DMS53 (cell line): ENCODE results near the gene ZMYND8.
A peak's percentile ranks its signal among the peaks of the same experiment; 100 is the strongest.

Source experiments
- DNase-seq: peaks from one replicate; lab custom pipeline; 2025; lab: John Stamatoyannopoulos, UW

Gene ZMYND8

DNA sequence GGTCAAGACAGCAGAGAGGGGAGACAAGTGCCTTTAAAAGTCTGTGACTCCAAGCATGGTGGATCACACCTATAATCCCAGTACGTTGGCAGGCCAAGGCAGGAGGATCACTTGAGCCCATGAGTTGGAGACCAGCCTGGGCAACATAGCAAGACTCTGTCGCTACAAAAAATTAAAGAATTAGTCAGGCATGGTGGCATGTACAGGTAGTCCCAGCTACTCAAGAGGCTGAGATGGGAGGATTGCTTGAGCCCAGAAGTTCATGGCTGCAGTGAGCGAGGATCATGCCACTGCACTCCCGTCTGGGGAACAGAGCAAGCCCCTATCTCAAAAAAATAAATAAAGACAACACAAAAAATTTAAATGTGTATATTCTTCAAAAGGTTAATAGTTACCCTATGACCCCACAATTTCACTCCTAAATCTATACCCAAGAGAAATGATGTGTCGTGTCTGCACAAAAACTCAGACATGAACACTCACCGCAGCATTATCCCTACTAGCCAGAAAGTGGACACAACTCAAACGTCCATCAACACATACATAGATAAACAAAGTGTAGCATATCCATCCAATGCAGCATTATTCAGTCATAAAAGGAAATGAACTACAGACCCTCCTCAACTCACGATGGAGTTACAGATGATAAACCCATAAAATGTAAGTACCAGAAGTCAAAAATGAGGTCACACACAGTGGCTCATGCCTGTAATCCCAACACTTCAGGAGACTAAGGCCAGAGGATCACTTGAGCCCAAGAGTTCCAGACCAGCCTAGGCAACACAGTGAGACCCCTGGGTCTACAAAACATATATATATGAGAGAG is 23.9 kb downstream of the ZMYND8 start:
- no peak for DNase-seq

DNA sequence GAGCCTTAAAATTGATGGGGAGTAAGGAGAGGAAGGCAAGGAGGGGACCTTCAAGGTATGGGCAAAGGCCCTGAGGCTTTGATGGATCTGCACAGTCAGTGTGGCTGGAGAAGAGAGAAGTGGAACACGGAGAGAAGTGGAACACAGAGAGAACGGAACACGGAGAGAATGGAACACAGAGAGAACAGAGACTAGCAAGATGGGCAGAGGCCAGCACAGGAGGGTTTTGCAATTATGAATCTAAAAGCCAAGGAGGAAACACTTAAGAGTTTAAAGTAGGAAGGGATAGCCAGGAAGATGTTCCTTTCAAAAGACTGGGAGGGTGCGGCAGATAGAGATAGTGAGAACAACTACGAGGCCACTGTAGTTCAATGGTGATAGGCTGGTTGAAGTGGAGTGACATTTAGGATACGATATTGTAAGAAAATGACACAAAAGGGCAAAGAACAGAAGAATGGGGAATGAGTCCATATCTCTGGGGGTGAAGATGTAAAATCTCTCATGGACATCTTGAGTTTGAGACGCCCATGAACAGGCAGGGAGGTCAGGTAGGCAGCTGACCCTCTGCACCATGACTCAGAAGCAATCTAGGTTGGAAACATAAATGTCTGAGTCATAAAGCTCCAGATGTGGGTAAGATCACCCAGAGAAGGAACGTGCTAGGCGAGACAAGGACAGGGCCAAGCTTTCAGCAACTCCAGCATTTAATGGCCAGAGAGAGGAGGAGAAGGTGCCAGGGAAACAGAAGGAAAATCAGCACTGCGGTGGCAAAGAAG is 25.4 kb downstream of the ZMYND8 start:
- peak; percentile 42 for DNase-seq

DNA sequence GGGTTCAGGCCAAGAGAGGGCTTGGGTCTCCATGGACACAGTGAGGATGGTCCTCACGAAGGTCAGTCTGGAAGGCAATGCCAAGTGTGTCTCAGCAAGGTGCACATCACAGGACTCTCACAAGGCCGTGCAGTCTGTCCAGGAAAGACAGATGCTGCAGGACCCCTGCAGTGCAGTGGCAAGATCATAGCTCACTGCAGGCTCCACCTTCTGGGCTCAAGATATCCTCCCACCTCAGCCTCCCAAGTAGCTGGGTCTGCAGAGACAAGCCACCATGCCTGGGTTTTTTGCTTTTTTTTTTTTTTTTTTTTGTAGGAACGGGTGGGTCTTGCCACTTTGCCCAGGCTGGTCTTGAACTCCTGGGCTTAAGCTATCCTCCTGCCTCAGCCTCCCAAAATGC is 26.4 kb downstream of the ZMYND8 start:
- DNase-seq: no peak

DNA sequence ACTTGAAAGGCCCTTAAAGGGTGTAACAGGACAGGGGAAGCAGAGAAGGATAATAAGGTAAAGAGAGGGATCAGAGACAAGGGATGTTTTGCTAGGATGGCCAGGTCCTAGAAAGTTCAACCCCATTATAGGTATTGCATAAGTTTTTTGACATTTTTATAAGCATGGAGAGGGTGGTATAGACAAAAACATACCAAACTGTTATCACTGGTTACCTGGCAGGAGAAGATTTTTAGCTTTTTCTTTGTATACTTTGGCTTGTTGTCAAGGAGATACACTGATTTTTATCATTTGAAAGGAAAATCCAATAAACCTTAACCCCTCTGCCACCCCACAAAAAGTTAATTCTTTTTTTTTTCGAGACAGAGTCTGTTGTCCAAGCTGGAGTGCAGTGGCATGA is 28.4 kb downstream of the ZMYND8 start:
- no peak for DNase-seq

DNA sequence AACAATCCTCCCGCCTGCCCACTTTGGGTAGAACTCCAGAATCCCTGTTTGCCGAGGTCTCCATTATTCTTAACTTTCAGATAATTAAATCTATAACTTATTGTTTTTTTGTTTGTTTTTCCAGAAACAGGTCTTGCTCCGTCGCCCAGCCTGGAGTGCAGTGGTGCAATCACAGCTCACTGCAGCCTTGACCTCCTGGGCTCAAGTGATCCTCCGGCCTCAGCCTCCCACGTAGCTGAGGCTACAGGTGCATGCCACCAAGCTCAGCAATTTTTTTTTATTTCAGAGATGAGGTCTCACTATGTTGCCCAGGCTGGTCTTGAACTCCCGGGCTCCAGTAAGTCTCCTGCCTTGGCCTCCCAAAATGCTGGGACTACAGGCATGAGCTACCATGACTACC is 28.8 kb downstream of the ZMYND8 start:
- DNase-seq: no peak

DNA sequence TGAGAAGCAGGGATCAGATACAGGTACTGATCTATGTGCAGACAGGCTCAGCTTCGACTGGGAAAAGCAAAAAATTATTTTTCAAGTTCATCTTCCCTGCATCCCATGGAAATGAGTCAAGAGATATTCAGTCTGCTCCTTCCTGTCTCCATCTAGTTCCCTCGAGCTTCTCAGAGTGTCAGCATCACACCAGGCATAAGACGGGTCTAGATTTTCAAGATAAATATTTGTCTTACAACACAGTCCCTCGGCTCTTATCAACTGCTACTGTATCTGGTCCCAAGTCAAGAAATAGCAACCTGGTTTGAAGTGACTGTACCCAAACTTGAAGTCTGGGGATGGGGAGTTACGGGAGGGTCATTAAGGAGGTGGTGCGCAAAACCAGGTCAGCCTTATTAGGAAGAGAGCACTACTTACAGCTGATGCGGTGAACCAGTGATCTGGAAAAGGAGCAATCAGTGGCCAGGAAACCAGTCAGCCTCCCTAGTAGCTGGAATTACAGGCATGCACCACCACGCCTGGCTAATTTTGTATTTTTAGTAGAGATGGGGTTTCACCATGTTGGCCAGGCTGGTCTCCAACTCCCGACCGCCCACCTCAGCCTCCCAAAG is 29.7 kb downstream of the ZMYND8 start:
- DNase-seq: peak; percentile 21

DNA sequence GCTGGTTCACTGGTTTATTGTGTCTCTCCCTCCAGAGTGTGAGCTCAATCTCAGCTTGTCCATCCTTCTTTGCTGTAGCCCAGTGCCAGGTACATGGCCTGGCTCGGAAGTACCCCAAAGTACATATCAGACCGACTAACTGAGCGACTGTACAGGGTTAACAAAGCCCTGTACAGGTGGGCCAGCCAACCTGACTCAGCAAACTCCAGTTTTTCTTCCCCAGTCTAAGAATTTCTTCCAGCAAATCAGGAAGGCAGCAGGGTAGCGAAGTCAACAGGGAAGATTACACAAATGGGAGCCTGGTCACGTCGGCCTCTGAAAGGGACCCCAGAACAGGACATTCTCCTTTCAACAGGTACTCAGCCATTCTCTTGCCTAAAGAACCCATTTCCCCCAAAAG is 31.3 kb downstream of the ZMYND8 start:
- DNase-seq: no peak

DNA sequence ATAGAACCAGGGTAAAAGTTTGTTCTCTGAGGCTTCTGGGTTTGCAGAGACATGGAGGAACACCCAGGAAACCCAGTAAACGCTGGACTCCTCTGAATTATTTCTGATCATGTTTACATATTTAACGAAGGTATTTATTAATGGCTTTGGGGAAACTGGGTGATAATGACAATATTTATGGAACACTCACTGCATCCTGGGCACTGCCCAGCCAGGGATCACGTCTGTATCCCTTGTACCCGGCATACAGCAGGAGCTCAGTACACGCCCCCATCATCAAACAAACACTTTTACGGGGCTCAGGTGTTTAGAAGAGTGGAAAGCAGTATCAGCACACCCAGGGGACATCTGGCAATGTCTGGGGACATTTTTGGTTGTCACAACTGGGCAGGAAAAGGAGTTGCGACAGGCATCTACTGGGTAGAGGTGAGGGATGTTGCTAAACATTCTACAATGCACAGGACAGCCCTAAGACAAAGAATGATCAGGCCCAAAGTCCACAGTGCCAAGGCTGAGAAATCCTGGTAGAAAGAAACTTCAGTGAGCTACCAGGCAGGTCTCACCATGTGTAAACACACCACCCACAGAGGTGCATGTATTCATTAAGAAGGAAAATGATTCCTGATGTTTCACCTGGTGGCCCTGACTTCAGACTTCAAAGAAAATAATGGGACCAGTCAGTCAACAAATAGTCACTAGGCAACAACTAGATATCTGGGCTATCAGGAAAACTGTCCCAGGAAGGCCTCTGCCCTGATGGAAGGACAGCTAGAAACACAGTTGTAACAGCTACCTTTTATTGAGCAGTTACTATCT is 35.3 kb downstream of the ZMYND8 start:
- peak; percentile 97 for DNase-seq

DNA sequence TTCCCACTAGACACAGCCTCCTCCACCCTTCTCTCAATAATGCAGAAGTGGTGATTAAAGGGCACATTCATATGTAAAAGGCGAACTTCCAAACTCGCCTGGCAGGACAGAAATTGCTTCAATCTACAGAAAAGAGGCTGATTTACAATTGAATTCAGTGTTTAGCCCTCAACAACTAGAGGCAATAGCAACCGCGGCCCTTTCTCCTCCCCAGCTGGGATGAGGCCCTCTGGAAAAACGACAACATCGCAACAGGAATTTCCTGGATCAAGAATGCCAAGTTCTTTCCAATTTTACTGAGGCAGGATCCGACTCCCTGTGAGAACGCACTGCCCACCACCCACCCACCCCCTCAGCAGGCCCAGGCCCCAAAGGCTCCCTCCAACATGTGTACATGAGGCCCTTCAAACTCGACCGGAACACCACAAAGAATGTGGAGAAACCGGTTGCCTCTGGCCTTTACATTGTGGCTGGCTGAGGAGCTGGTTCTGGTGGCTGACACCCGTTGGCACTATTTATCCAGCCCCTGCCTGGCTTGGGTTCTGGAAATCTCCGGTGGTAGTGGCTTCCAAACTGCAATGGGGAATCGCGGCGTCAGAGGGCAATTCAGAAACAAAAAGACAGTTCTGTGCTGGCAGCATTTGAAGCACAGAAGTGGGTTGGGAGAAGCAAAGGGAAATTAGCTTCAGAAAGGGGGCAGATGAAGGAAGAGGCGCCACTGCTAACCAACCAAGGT is 36.8 kb downstream of the ZMYND8 start:
- peak; percentile 99 for DNase-seq

DNA sequence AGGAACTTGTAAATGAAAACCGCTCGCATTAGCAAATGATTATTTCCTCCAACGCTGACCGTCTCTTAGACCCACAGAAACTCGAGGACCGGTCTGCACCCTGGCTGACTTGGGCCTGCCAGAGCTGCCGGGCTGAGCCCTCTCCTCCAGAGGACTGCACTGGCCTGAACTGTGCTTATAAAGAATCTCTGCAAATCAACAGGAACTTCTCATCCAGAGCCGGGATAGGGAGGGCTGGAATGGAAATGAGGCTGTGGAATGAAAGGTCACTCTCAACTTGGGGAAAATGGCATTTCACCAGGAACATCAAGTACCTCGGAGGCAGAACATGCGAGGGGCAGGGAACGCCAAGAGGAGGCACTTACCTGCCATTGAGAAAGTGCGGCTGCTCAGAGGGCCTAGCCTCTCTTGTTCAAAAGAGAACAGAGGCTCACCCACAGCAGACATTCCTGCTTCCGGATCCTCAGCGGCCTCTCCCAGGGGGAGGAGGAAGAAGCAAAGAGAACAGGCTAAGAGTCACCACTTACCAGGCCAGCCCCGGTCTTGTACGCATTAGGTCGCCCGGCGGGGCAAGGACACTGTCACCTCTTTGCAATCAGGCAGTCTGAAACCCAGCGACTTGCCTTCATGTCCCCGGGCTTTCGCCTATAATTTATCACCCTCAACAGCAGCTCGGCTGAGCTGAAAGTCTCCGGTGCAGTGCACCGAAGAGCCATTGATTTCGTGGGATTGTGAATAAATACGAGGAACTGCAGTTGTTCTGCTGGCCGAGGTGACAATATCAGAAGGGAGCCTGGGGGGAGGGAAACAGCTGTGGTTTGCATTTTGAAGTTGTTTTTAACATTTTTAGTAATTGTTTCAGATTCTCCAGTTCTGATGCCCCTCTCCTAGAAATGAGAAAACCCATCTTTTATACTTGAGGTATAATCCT is 37.6 kb downstream of the ZMYND8 start:
- DNase-seq: peak; percentile 90

DNA sequence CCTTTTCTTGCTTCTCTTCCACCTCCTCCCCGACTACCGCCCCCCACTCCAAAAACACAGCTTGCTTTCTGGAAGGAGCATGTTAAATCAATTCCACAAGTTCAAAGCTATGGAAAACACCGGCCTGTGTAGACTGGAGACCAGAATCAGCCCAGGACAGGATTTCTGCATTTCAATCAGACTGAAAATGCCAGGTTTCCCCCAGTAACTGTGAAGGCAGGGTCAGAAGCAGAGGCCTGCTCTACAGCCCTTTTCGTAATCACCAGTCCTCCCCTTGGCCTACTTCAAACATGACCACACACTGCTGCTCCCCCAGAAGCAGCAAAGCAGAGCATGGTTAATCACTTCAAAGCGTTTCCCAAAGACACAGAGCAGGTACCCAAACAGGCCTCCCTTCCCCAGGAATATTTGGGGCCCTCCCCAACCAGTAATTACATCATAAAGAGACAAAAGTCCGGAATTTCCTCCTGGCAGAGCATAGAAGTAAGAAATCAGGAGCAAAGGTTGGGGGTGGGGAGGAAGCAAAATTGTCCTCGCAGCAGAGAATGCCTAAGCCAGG is 38.4 kb downstream of the ZMYND8 start:
- DNase-seq: no peak

DNA sequence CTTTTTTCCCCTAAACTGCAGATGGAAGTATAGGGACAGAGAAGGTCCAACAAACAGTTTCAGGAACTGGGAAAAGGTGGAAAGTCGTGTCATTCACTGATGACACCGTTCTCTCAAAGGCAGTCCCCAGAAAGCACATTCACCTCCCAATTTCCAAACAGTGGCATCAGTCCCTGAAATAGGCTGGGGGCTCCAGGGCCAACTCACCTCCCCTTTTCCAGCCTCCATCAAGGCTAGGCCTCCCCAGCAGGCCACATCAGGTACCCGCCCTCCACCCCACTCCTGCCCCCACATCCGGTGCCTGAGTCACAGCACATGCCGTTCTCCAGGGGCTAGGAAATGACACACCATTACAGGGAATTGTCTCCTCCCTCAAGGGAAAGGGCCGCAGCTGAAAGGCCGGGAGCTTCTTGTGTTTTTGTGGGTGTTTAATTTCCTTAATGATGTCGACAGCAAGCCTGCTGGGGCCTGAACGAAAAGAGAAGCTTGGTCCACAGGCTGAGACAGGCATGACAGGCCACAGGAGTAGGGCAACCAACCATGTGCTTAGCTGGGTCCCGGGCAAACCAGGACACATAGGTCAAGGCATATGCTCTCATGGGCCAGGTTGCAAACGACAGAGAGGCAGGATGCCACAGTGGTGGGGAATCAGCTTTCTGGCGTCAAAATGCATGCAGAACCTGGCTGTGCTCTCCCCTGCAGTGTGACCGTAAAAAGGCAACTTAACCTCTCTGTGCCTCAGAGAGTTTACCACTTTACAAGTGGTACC is 39.2 kb downstream of the ZMYND8 start:
- DNase-seq: peak; percentile 78

DNA sequence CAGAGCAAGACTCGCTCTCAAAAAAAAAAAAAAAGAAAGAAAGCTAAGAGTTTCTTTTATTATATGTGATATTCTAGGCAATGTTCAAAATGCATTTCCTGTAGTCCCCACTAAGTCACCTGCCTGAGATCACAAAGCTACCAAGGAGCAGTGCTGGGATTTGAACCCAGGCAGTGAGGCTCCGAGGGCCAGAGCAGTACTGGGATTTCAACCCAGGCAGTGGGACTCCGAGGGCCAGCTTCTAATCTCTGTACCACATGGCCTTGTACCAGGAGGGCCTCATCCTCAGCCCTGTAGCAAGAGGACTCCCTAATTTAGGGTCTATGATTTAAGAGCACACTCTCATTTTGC is 39.7 kb downstream of the ZMYND8 start:
- DNase-seq: no peak

DNA sequence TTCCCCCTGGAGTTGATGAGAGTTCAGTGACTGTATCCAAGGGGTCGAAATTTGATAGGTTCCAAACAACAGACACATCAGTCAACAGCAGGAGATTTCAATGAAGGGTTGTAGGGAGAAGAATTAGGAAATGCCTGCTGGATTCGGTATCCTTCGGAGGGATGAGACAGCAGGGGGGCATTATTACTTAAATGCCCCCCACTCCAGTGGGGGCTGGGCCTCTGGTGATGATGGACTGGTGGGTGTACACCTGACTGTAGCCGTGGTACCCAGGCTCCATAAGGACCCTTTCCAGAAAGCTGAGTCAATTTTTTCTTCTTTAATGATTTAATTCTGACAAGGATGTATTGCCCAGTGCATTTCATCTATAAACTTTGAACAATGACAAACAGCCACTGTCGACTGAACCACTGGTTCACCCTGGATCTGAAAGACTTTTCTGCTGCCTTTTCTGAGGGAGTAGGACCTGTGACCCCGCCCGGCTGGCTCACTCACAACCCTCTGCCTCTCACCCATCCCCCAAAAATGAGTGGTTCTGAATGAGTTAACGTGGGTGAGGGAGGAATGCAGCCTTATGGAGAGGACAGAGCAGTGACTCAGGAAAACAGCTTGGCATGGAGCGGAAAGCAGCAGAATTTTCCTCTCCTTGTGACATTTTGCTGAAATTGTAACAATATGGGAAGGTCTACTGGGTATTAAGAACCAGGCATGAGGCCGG is 41.0 kb downstream of the ZMYND8 start:
- peak; percentile 51 for DNase-seq

DNA sequence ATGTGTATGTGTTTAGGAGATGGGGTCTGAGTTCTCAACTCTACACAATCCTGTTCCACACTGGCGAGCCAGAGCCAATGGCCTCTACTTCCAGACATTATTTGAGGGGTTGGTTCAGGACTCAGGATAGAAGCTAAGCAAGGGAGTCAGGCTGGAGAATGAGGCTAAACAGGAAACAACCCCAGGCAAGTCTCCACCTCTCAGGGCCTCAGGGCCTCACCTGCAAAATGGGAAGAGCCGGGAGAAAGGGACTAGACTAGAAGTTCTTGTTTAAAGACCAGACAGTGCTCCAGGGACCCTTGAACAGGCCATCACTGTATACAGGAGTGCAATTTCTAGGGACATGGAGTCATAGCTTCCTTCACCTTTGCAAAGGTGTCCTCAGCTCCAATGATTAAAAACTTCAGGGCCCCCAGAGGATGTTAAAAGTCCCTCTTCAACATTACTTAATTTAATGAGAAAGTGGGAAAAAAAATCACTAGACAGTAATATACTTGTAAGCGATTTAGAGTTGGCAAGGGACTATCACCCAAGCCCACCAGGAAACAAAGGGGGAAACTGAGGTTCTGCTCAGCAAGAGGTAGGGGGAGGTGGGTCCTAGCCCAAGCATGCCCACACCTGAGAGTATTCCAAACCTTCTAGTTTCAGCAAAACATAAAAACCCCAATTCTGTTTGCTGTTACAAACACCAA is 41.7 kb downstream of the ZMYND8 start:
- no peak for DNase-seq

DNA sequence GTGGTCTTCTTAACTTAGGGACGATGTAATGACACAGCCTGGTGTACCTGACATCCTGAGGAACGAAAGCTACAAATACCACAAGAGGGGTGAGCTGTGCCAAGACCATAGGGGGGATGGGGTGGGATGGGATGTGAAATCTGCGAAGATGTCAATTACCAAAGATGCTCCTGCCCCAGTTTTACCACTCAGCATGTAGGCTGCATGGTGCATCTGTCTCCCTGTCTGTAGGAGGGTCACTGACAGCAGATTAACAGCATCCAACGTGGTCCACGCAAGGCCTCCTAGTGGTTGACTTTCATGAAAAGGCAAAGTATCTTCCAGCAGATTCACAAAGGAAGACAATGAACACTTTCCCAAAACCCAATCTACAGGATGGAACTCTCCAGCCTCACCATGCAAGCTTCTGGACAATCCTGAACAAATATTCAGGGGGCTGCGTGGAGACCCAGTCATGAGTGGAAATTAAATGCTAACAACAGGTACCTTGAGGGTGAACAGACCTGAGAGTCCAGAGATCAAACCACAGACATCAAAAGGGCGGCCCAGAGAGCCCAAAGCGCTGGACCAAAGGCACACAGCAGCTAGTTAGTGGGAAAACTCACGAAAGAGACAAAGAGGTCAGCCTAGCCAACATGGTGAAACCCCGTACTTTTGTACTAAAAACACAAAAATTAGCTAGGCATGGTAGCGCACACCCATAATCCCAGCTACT is 44.4 kb downstream of the ZMYND8 start:
- peak; percentile 17 for DNase-seq

DNA sequence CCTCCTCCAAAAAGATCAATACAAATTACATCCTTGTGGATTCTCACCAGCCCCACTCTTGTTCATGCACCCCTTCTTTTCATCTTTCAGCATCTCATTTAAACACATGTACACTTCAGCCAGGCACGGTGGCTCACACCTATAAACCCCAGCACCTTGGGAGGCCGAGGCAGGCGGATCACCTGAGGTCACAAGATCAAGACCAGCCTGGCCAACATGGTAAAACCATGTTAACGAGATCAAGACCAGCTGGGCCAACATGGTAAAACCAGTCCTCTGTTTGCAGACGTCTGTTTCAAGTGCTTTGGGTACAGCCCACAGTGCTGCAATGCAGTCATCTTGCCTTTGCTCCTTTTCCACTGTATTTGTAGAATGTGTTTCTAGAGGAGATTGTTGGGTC is 45.3 kb downstream of the ZMYND8 start:
- peak; percentile 43 for DNase-seq
